Stimulated activated CD4-positive, alpha-beta T cell treated with anti-CD3 and anti-CD28 coated beads, Interleukin-1b, Interleukin-23, amount 100 ng/mL, for 4 hours (primary cell): ENCODE results near the gene F3.

Source experiments
- DNase-seq, 2 donors: peaks; one replicate each; pipeline ENCODE4 v3.0.0-alpha.2; 2020; ENCODE audit warnings: low read depth in 2 of 2

The F3 gene

GRCh38 chr1:94552071-94552586, 10.6 kb upstream of the F3 start:
- no peak for DNase-seq

- DNase-seq = no peak
Observed at GRCh38 chr1:94551449-94551848, 9.9 kb upstream of the F3 start.

- no peak for DNase-seq
Observed at GRCh38 chr1:94550800-94551241, 9.3 kb upstream of the F3 start.

- no peak for DNase-seq
Observed at GRCh38 chr1:94550396-94550795, 8.8 kb upstream of the F3 start.

- DNase-seq = no peak
Observed at GRCh38 chr1:94549706-94550105, 8.1 kb upstream of the F3 start.

GRCh38 chr1:94544706-94545490, 3.3 kb upstream of the F3 start:
- DNase-seq = no peak

- no peak for DNase-seq
Observed at GRCh38 chr1:94543893-94544635, 2.5 kb upstream of the F3 start.

- DNase-seq = no peak
Observed at GRCh38 chr1:94543001-94543400, 1.4 kb upstream of the F3 start.

GRCh38 chr1:94542088-94542870, 720 bp upstream of the F3 start:
- DNase-seq = no peak

GRCh38 chr1:94540440-94541245, 916 bp downstream of the F3 start:
- DNase-seq = no peak

- no peak for DNase-seq
Observed at GRCh38 chr1:94539496-94539895, 2.1 kb downstream of the F3 start.

DNA sequence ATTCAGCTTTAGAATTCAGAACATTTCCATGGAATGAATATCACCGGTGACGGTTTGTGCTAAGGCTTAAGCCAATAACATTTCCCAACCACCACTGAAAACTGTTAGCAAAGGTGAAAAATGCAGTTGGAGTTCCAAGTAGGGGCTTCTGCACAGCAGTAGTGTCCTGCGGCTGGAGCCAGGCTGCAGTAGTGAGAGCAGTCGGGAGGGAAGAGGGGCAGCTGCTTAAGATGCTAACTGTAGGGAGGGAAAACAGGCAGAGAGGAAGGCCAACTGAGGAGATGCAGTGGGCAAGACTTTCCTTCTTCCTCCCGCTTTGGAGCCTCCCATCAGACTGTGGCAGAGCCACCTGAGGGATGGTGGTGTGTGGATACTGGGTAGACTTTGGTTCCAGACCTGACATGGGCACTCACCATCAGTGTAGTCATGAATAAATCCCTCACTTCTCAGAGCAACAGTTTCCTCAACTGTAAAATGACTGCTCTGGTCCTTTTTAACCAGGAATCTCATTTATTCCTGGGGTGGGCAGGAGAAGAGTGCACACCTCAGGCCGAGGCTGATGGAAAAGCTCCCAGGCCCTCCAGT, 3.2 kb downstream of the F3 start:
- DNase-seq = no peak

DNA sequence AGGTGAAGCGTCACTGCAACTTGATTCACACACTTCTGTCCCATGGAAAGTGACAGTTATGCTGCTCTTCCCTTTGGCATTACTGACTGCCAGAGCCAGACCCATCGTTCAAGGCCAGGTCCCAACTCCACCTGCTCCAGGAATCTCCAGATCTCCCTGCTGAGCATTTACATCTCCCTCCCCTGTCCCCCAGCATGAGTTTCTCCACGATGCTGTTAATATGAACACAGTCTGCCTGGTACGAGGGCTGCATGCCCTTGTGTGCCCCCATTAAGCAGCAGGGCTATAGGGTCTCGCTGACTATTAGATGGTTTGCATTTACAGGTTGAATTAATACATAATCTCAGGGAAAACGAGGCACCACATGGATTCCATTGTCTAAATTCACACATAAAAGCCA, 4.3 kb downstream of the F3 start:
- DNase-seq = no peak

DNA sequence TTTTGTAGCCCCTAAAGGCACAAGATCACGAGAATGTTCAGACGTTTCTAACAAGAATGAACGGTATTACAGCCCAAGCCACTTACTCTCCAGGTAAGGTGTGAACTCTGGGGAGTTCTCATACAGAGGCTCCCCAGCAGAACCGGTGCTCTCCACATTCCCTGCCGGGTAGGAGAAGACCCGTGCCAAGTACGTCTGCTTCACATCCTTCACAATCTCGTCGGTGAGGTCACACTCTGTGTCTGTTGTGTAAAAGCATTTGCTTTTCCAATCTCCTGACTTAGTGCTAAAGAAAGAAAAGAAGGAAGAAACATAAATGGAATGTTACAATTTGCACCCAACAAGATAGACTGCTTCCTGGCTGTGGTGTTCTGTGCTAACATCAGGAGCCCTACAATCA, 5.7 kb downstream of the F3 start:
- DNase-seq = no peak

GRCh38 chr1:94535095-94535494, 6.5 kb downstream of the F3 start:
- DNase-seq = no peak

DNA sequence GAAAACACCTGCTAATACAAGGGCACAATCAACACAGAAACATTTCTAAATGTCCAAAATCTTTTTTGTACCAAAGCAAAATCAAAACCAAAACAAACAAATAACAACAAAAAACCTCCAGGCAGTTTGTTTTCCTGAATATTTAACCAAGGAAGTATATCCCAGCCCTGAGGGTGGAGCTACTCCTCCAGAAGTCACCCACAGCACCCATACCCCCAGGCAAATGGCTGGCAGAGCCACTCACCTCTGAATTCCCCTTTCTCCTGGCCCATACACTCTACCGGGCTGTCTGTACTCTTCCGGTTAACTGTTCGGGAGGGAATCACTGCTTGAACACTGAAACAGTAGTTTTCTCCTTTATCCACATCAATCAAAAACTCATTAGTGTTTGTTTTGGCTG, 9.5 kb downstream of the F3 start:
- no peak for DNase-seq

DNA sequence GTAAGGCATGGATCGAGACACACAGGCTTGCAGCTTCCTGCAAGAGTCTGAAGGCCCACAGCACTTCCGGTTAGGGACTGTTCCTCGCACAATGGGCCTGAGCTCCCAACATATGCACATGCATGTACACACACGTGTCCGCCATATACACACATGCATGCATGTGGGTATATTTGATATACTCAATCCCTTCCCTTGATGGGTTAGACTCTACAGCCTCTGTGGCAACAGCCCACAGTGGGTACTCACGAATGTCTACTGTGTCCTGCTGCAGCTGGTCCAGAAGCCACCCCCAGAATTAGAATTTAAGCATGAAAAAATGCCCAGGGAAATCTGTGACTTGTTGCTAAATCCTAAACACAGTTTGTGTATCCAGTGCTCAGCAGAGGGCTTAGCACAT, 9.9 kb downstream of the F3 start:
- DNase-seq = no peak

DNA sequence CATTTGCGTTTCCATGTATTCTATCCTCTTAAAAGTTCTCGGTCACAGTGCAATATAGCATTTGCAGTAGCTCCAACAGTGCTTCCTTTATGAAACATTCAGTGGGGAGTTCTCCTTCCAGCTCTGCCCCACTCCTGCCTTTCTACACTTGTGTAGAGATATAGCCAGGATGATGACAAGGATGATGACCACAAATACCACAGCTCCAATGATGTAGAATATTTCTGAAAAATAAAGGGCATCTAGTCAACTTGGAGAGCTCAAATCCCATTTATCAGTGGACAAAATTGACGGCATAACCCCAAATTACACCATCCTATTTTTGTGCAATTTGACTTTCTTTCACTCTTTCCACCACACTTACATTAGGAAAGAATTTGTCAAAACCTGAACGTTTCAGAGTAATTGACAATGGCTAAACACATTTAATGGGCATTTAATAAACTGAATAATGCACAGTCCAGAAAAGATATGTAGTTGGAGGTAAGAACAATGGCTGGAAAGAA, 11.1 kb downstream of the F3 start:
- no peak for DNase-seq

DNA sequence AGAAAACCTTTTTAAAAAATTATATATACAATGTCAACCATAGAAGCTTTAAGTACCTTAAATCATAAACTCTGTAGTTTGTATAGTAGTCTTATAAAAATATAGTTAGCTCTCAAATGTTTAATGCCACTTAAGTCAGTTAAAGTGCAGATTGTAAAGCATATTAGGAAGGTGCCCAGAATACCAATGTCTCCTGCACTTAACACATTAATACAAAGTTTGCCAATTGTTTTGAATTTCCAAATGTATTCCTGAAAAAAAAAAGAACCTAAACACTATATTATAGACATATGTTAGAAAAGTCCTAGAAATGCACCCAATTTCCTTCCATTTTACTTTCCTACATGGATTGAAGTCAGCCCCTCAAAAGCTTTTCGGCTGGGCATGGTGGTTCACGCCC, 12.1 kb downstream of the F3 start:
- no peak for DNase-seq

DNA sequence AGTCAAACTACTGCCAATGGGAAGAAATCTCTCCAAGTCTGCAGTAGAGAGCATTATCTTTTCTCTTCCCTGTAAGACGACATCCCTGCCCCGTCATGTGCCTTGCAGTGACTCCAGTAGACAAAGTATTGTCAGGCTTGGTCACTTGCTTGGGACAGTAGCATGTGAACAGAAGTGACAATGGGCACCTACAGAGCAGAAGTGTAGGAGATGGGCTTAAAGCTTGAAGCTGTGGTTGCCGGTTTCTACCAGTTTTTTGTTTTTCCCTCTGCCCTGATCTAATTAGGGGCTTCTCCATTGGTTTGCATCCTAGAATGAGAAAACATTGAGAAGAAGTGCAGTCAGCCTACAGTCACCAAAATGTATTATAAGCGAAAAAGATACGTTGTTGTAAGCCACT, 12.7 kb downstream of the F3 start:
- DNase-seq = no peak

DNA sequence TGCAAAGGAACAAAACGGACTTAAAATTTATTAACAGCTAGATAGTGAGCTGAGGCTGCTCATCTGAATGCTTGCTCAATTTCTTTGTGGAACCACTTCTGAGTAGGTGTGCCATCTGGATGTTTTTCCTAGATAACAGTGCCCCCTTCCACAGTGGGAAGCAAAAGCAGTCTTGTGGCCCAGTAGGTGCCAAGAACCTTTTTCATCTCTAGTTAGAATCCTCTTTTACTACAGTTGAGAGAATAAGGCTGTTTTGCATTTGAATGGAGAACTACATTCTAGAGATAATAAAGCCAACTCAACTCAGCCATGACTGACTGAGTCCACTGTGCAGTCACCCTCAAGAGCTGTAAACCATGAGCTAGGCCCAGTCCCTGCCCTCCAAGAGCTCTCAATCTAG, 13.3 kb downstream of the F3 start:
- DNase-seq = no peak
